HG03066 (cell line): Measurements from ENCODE around the gene SEPTIN2.
"Not testable (repeated sequence)": the region's sequence is repeated elsewhere in the genome, so short reads cannot be mapped to it uniquely, and the experiment has no call there.

Source experiments
- ATAC-seq: cut with Tn5 transposase; IDR thresholded peaks from one replicate; pipeline ENCODE4 v1.9.1; 2021; ENCODE audit warnings: low read depth; ENCODE audit not compliant: unreplicated experiment

Gene SEPTIN2

DNA sequence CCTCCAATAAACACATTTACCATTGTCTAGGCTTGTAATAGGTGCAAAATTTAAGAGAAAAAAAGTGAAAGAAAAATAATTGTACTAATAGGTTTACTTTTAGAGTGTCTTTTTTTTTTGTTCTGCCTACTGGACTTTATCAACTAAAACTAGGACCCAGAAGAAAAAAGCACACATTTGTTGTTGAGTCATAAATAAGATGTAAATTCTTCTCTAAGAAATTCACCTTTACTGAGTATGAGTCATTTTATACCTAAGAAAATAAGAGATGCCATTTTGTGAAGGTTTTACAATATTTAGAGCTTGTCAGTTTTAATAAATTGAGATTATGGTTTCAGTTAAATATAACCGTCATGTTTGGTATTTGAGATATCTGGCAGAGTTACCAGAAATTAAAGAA lies 59.6 kb downstream of the SEPTIN2 start:
- no peak for ATAC-seq

DNA sequence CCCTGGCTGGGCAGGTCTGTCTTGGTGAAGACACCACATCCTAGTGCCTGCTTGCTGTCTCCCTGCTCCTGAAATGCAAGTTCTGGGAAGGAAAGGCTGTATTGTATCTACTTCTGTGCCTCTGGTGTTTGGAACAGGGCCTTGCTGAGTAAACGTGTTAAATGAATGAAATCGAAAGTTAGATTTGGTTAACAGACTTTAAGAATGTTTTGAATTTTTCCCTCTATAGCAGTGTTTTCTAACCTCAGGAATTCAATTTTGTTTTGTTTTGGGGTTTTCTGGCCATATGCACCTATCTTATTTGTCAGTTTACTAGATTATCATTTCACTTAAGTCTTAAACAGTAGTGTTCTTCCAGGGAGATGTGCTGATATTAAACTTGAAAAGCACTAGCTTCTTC lies 61.1 kb downstream of the SEPTIN2 start:
- no peak for ATAC-seq

DNA sequence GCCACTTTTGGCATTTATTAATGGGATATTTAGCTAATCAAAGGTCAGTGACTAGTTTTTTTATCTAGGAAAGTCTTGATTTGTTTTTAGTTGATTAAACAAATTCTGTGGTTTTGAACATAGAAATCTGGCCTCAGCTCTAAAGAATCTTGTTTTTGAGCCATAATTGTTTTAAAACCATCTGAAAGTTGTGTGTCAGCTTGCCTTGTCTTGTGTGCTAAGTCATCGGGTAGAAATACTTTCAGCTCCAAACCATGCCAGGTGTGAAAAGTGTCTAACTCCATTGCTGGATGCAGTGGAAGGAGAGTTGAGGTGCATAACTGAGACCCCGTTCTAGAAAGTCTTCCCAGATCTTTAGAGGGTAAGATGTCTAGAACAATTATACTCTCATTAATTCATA lies 63.1 kb downstream of the SEPTIN2 start:
- ATAC-seq, result no peak

DNA sequence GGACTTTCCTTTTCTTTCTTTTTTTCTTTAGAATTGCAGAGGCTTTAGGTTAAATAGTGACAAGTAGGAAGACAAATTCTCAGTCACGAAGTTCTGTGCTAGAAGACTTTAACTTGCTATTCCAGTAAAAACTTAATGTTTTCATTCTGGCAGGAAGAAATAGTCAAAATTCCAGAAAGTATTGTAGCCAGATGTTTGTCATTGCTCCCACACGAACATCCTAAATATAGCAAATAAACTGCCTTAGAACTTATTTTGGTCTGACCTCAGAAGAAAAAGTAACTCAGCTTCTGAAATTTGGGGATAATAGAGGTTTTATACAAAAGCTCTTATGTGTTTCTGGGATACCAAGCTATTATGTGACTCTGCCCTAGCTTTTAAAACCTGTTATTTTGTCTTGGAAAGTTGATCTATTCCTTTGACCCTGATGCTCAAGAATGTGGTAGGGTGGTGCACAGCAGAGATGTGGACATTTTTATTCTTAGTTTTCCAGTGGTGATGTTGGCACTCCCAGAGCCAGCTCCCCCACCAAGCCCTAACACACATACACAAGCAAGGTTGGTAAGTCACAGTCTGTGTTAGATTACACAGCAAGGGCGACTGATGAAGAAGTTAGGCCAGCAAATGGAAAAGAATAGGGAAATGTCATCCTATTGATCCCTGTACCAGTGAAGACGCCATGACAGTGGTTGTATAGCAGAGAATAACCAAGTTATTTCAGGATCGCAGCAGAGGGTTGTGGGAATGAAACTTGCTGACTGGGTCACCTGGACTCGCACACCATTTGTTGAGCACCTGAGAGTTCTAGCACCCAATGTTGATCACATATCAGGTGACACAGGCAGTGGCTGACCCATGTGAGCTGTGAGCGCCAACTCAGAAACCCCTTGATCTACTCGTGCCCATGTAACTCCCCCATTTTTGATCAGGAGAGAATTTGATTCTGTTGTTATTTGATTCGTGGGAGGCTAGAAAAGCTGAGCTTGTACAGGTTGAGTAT lies 64.1 kb downstream of the SEPTIN2 start:
- no peak for ATAC-seq

DNA sequence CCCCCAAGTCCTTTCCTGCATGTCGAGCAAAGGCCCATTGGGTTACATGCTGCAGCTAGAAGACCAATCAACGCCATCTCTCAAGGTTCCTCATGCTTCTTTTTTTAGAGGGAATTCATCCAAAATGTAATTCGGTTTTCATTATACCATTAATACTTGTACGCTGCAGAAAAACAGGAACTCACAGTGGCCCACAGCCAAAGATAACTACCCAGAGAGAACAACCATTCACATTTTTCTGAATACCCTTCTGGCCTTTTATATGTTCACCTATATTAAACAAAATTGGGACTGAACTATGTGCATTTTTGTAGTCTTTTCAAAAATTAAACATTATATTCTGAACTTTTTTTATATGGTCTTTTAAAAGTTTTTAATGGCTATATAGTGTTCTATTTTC lies 66.1 kb downstream of the SEPTIN2 start:
- ATAC-seq, result no peak

DNA sequence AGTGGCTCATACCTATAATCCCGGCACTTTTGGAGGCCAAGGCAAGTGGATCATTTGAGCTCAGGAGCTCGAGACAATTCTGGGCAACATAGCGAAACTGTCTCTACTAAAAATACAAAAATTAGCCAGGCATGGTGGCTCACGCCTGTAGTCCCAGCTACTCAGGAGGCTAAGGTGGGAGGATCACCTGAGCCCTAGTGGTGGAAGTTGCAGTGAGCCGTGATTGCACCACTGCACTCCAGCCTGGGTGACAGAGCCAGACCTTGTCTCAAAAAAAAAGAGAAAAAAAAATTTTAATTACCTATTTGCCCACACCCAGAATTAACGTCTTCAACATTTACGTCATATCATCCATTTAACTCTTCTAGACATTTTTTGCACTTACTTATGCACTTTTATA lies 69.7 kb downstream of the SEPTIN2 start:
- not testable (repeated sequence) for ATAC-seq

DNA sequence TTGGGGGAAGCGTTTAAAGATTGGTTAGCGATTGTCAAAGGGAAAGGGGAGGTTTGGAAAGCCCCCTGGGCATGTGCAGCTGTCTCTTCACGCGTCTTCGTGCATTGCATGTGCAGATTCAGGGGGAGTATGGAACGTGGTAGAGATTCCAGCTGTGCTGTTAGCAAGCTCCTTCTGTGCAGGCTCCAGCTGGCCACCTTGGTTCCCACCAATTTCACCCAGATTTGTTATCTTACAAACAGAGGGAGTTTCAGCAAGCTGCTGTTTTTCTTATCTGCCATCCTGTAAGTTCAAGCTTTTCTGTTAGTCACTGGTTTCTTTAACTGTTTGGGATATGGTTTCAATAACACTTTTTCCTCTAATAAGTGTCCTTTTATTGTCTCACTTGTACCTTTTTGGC lies 70.8 kb downstream of the SEPTIN2 start:
- ATAC-seq, result no peak

DNA sequence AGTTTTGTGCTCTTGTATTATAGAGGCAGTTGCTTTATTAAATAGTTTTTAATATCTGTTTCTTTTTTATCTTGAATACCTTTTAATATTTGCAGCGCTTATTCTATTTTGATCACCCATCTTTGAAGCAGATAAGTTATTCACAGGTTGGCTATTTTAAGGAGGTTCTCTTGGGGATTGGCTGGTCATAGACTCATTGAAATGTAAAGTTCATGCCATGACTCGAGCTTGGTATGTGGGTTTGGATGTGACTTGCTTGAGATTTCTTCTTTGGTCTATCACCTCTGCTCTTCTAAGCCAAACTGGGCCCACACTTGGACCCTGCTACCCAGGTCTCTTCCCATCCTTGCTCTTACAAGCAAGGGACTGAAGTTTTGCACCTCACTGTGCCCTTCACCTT lies 74.0 kb downstream of the SEPTIN2 start:
- no peak for ATAC-seq

DNA sequence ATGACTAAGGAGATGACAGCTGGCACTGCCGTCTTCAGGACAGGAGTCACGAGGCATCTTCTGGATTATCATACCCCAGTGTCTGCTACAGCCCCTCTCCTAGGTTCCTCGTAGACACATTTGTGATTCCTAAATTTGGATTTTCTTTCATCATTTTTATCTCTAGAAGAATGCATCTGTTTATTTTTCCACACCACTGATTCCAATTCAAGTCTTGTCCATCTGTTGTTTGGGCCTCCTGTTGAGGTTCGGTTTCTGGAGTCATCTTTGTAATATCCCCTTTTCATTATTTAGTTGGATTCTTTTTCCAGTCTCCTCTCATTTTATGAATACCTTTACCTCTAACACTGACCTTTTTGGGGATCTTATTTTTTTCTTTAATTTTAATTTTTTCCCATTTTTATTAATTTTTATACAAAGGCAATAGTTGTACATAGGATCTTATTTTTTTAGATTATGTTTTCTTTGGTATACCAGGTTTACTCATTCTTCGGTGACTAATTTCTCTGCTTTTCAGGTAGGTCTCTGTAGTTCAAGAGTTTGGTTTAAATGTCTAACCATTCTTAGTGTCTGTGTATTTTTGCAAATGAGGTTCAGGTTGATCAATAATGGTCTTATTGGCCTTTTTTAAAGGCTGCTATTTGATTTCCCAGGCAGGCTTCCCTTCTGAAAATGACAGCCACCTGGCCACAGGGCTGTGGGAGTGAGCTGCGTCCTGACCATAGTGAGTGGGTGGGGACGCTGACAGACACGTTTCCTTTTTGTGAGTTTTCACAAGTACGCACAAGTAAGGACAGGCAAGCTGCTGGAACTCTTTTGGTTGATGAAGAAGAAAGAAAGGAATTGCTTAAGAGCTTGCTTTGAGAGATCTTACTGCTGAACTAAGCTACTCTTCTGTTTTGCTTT lies 74.8 kb downstream of the SEPTIN2 start:
- no peak for ATAC-seq

DNA sequence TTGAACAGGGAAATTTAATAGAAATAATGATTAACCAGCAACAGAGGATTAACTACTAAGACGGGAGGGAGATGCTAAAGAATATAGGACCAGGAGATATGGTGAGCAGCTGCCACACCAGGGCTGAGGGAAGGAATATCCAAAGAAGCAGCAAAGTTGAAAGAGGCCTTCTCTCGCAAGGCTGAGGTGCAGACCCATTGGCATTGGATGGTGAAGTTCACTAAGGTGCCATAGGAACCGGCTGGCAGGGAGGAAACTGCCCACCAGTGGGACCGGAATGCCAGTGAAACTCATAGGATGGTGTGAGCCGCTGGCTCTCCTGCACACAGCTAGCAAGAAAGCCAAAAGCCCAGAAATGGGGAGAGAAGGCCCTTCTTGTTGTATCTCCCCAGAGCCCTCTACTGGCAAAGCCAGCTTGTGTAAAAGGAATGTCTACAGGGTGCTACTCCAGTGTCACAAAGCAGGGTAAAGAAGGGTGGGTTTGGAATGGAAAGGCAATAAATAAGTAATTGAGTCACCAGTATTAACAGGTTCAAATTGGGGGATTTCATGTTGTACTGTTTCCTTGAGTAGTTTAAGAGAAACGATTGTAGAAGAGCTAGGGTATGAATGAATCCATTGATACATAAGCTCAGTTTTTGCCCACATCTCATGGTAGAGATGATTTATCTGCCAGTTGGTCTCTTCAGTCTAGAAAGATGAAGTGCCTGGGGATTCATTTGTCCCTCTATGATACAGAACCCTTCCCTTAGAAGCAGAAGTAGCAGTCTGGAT lies 76.4 kb downstream of the SEPTIN2 start:
- ATAC-seq, result no peak

DNA sequence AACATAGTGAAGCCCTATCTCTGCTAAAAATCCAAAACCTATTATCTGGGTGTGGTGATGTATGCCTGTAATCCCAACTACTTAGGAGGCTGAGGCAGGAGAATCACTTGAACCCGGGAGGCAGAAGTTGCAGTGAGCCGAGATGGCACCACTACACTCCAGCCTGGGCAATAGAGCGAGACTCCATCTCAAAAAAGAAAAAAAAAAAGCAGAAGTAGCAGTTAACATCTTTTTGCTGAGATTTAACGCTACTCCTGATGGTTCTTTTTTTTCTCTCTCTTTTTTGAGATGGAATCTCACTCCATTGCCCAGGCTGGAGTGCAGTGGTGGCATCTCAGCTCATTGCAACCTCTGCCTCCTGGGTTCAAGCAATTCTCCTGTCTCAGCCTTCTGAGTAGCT lies 77.0 kb downstream of the SEPTIN2 start:
- not testable (repeated sequence) for ATAC-seq

DNA sequence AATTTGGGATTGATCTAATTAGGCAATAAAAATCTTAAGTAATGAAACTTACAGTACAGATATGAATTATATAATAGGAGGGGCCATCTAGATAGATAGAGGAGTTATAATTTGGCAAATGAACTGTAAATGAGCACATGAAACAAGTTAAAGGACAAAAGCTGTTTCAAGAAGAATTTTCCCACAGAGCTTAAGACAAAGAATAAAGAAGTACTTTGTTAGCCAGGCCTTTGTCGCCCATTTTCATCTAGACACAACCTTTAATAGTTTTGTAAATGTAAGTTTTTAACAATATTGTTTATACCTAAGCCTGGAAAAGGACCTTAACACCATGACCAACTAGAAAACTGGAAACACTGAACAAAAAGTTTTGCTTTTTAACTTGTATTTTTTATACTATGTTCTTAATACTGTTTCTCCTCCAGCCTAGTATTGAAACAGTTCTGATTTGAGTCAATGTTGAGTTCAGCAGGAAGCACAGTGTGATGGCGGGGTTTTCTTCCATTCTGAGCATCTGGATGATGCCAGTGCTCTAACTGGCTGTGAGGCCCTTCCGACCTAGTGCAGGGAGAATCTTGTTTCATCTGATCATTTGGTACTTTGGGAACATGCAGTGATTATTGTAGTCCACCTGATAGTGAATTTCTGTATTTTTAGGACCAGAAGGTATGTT lies 77.9 kb downstream of the SEPTIN2 start:
- no peak for ATAC-seq

DNA sequence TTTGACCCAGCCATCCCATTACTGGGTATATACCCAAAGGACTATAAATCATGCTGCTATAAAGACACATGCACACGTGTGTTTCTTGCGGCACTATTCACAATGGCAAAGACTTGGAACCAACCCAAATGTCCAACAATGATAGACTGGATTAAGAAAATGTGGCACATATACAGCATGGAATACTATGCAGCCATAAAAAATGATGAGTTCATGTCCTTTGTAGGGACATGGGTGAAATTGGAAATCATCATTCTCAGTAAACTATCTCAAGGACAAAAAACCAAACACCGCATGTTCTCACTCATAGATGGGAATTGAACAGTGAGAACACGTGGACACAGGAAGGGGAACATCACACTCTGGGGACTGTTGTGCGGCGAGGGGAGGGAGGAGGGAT lies 81.1 kb downstream of the SEPTIN2 start:
- ATAC-seq, result not testable (repeated sequence)

DNA sequence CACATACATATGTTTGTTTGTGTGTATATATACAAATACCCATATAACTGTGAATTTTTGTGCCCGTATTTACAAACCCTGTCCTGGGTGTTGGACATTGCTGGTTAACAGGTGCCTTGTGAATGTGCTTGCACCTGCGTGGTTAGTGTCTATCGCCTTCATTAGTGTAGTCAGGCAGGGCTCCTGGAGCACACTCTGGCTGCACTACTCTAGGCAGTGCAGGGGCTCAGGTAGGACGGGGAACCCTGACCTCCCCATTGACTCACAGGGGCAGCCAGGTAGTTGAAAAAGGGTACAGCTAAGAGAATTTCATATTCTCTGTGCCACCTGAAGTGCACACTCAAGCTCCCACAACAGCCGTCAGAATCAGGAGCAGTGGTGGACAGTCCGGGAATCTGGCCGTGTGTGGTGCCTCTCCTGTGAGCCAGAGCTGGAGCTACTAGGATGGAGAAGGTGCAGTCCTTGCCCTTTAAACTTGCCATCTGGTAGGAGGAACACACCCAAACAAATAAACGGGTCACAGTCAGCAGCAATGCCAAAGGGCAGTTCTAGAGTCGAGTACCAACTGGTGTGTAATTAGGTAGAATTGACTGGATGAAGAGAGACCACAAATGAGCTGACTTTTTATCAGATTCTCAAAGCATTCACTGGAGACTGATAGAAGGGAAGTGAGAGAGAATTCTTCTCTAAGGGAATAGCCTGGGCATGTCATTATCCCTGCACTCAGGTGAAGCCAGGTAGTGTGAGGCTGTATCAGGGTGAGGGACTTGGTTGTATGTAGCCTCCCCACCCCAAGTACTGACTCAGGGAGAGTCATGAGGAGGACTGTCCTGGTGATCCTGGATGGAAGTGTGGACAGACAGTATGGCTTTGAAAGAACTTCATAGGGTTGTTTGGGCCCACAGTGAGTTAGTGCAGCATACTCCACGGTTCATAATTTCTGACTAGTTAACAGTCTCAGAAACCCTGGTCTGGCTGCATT lies 84.5 kb downstream of the SEPTIN2 start:
- ATAC-seq, result no peak
